A204.1 (cell line): ENCODE measurements around the gene NLRP6.
"Not testable (repeated sequence)": the region's sequence is repeated elsewhere in the genome, so short reads cannot be mapped to it uniquely, and the experiment has no call there.

ENCODE experiments used
- FAIRE-seq: peaks from 2 replicates; lab custom pipeline; 2012; peaks lifted over from hg19 to GRCh38; lab: Jason Lieb, UNC

The NLRP6 gene

DNA sequence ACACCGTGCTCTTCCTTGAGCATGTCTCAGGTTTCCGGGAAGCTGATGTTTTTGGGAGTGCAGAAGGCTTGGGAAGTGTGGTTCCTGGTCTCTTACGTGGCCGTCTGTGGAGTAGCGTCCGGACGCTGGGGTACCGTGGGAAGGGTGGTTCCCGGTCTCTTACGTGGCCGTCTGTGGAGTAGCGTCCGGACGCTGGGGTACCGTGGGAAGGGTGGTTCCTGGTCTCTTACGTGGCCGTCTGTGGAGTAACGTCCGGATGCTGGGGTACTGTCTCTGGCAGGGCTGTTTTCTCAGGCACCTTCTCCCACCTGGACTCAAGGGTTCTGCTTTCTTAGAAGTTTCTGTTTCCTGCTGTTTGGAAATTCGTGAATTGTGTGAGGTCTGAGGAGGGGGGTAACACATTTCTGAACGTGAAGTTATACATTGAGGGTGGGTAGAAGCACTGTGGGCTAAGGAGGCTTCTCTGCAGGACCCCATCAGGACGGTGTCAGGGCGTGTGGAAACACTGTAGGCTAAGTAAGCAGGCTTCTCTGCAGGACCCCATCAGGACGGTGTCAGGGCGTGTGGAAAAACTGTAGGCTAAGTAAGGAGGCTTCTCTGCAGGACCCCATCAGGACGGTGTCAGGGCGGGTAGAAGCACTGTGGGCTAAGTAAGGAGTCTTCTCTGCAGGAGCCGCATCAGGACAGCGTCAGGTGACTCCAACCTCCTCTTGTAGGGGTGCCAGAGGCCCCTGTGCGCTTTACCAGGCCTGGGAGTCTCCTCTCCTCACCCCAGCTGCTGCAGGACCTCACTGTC lies 47.8 kb downstream of the NLRP6 start:
- FAIRE-seq: no peak

DNA sequence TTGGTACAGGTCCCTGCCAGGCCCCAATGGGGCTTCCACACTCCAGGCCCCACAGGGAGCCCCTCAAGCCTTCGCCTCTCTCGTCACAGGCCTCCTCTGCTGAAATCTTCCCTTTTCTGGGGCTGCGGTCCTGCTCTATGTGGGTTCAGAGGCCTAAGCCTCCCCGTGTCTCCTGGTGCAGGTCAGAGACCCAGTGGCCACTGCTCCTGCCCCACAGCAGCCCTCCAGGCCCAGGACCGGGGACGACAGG lies 48.3 kb downstream of the NLRP6 start:
- FAIRE-seq: no peak

DNA sequence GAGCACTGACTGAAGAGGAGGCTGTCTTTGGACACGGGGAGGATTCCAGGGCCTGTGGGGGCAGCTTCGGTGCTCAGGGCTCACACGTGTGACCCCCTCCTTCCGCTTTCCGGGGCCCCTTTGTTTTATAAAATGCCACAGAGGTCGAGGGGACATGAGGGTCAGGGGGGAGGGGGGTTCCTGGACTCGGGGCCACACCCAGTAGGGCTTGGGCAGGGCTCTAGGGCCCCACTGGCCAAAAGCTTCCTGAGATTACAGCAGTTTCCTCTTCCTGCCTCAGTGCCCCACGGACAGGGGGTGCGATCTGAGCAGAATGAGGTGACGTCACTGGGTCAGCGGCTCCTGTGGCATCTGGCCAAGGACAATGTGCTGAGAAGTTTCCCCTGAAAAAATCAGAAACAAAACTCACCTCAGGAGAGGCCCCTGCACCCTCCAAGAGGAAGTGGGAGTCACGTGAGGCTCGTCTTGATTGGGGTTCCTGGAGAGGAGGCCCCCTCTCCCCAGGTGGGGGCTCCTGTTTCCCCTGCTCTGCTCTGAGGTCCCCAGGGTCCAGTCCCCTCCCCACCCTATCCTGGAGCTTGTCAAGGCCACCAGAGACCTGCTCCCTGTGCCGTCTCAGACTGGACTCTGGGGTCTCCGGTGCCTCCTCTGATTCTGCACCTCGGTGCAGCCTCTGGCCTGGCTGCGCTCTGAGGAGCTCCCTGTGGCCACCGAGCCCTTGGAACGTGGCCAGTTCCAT lies 48.8 kb downstream of the NLRP6 start:
- FAIRE-seq: no peak

DNA sequence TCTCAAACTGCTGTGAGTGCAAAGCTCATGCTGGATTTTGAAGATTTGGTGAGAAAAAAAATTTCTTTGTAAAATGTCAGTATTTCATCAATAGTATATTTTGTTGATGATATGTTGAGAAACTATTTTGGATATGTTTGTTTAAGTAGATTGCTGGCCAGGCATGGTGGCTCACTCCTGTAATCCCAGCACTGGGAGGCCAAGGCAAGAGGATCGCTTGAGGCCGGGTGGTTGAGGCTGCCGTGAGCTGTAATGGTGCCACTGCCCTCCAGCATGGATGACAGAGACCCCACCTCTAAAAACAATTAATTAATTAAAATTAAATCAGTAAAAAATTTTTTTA lies 49.3 kb downstream of the NLRP6 start:
- no peak for FAIRE-seq

DNA sequence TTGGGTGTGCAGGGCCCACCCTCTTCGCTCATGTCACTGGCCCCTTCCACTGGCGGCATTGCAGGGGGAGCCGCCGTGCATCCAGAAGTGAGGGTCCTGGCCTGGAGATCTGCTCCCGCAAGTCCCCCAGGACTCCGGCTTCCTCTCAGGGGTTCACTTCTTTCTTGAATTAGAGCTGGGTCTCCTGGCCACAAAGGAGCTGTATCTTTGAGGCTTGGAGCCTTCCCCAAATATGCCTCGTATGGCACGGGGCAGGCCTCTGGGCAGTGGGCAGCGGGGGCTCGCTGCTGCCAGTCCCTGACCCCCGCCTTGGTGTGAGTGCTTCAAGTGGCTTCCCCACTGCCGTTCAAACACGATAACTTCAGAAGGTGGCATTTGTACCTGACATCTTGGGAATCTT lies 49.8 kb downstream of the NLRP6 start:
- FAIRE-seq: no peak

DNA sequence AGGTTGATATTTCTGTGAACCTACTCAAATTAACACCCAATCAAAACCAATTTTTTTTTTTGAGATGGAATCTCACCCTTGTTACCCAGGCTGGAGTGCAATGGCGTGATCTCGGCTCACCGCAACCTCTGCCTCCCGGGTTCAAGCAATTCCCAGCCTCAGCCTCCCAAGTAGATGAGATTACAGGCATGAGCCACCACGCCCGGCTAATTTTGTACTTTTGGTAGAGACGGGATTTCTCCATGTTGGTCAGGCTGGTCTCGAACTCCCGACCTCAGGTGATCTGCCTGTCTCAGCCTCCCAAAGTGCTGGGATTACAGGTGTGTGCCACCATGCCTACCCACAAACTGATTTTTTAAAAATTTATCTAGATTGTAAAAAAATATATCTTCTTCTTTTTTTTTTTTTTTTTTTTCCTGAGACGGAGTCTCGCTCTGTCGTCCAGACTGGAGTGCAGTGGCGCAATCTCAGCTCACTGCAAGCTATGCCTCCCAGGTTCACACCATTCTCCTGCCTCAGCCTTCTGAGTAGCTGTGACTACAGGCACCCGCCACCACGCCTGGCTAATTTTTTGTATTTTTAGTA lies 50.4 kb downstream of the NLRP6 start:
- not testable (repeated sequence) for FAIRE-seq

DNA sequence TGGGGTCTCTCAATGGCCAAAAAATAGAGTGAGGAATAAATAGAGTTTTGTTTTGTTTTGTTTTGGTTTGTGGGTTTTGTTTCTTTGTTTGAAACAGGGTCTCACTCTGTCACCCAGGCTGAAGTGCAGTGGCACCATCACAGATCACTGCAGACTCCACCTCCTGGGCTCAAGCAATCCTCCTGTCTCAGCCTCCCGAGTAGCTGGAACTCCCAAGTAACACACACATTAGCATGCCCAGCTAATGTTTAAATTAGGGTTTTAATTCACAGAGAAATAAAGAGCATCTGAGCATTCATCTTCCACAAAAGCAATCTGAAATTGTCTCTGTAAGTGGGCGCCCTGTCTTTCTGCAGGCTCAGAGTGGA lies 51.7 kb downstream of the NLRP6 start:
- no peak for FAIRE-seq

DNA sequence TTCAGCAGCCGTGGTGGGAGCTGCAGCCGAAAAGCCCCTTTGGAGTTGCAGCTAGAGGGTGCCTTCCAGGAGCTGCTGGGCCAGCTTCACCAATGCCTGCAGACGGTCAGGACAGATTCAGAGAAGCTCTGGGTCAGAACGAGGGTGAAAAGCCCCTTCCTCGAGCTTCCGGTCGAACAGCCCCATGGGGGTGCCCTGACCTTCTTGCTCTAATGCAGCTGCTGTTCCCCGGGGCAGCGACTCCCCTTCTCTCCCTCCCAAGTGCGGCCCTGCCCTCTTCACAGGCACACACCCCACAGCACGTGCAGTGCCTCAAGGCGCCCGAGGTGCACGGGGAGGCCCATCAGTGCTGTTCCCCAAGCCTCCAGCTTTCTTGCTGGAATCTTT lies 52.1 kb downstream of the NLRP6 start:
- FAIRE-seq: no peak

DNA sequence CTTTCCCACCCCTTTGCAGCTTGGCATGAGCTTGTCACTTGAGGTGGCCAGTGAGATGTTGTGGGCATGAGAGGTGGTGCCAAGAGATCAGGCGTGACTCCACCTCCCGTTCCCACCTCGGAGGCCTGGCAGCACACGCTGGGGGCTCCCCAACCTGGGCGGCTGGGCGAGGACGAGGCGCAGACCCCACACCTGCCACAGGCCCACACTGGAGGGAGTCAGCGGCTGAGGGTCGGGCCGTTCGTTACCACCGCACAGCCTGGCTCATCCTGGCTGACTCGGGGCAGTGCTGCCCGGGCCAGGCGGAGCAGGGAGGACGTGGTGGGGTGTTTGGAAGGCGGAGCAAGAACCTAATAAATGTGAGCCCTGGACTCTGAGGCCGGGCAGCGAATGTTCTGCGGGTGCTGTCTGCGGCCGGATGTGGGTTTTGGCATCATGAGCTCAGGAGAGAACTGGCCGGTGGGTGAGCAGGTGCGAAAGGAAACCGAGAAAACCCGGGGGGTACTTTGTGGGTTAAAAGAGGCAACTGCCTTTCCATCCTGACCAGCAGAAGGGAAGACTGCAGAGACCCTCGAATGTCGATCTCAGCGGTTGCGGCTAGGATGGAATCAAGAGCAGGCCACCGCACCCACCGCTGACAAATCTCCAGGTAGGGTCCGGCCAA lies 52.6 kb downstream of the NLRP6 start:
- no peak for FAIRE-seq

DNA sequence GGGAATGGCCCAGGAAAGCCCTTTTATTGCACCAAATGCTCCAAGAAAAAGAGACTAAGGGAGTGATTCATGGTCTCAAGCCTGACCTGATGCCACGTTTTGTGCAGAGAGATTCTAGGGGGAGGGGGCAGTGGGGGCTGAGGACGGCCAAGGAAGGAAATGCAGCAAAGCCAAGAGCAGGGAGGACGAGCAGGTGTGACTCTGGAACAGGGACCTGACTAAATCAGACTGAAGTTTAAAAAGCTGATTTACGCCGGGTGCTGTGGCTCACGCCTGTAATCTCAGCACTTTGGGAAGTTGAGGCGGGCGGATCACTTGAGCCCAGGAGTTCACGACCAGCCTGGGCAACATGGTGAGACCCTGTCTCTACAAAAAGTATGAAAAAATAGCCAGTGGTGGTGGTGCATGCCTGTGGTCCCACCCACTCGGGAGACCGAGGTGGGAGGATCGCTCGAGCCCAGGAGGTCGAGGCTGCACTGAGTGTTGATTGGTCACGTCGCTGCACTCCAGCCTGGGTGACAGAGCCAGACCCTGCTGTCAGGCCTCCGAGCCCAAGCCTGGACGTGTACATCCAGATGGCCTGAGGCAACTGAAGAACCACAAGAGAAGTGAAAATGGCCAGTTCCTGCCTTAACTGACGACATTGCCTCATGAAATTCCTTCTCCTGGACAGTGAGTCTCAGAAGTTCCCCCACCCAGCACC lies 53.3 kb downstream of the NLRP6 start:
- no peak for FAIRE-seq

DNA sequence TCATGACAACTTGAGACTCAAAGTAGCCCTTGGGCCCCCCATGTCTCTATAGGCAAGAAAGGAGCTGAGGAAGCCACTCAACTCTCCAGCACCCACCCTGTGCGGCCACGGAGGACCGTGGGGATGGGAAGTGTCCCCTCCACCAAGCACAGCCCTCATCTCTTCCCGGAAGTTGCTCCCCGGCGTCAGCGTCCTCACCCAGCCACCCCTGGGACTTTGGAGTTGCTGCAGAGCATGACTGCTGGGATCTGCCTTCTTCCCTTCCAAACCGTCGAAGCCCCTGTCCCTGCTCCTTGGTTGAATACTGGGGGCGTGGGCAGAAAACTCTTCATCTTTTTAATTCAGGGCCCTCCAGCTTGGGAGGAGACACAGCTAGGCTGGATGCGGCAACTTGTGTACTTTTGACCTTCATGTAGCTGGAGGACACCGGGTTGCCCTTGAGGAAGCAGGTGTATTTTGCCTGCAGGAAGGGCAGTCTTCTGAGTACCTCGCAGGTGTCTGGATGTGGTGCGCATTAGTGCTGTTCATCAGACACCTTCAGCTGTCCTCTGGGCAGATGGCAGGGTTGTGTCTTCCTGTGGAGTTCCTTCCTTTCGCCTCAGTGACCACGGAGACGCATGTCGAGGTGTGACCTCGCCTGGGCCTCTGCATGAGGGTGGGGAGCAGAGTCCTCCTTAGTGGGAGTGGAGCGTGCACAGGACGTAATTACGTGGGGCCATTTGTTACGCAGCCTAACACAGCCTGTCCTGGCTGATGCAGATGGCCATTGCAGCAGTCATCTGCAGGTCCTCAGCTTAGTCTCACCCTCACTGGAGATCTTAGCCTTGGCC lies 54.7 kb downstream of the NLRP6 start:
- no peak for FAIRE-seq

DNA sequence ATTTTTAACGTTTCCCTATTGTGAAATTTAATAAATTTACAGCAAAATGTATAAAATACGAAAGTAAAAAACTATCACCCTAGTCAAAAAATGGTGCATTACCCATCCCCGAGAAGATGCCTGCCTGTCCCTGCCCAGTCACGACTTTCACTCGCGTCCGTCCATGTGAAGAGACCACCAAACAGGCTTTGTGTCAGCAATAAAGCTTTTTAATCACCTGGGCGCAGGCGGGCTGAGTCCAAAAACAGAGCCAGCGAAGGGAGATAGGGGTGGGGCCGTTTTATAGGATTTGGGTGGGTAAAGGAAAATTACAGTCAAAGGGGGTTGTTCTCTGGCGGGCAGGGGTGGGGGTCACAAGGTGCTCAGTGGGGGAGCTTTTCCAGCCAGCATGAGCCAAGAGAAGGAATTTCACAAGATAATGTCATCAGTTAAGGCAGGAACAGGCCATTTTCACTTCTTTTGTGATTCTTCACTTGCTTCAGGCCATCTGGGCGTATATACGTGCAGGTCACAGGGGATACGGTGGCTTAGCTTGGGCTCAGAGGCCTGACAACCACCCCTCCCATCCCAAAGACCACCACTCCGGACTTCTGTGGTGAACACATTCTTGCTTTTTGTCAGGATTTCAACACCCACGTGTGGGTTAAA lies 55.5 kb downstream of the NLRP6 start:
- not testable (repeated sequence) for FAIRE-seq

DNA sequence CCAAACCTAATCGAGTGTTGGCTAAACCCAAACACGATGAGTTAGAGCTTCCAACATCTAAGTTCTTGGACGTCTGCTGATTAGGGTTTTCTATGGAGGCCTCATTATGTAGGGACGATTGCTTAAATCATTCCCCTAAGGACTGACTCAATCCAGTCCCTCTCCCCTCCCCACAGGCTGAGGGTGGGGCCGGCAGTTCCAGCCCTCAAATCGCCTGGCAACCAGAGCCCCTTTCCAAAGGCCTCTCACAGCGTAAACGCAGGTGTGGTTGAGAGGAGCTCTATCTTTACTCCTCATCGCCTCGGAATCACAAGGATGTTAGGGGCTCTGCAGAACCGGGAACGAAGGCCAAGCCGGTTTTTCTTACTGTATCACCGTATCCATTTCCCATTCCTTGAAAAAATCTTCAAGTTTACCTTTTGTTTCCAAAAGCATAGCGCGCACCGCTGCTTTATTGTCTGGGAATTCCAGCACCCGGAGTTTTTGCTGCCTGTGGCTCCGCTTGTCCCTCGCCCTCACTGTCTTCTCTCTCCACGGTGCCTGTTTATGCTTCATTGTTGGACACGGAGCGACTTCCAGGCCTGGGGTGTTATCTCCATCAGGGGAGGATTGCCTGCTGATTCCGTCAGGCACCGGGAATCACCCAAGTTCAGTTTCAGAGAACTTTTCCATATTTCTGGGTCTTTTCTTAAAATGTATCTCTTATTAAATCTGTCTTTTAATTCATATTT lies 56.2 kb downstream of the NLRP6 start:
- FAIRE-seq: no peak
